GM19397 (cell line): ENCODE results near the gene BRD8.
"Not testable (repeated sequence)": the region's sequence is repeated elsewhere in the genome, so short reads cannot be mapped to it uniquely, and the experiment has no call there.

Experiments used
- ATAC-seq: cut with Tn5 transposase; IDR thresholded peaks from one replicate; pipeline ENCODE4 v1.9.1; 2021; ENCODE audit warnings: mild to moderate bottlenecking, moderate library complexity; ENCODE audit not compliant: unreplicated experiment

The BRD8 gene, protein sequence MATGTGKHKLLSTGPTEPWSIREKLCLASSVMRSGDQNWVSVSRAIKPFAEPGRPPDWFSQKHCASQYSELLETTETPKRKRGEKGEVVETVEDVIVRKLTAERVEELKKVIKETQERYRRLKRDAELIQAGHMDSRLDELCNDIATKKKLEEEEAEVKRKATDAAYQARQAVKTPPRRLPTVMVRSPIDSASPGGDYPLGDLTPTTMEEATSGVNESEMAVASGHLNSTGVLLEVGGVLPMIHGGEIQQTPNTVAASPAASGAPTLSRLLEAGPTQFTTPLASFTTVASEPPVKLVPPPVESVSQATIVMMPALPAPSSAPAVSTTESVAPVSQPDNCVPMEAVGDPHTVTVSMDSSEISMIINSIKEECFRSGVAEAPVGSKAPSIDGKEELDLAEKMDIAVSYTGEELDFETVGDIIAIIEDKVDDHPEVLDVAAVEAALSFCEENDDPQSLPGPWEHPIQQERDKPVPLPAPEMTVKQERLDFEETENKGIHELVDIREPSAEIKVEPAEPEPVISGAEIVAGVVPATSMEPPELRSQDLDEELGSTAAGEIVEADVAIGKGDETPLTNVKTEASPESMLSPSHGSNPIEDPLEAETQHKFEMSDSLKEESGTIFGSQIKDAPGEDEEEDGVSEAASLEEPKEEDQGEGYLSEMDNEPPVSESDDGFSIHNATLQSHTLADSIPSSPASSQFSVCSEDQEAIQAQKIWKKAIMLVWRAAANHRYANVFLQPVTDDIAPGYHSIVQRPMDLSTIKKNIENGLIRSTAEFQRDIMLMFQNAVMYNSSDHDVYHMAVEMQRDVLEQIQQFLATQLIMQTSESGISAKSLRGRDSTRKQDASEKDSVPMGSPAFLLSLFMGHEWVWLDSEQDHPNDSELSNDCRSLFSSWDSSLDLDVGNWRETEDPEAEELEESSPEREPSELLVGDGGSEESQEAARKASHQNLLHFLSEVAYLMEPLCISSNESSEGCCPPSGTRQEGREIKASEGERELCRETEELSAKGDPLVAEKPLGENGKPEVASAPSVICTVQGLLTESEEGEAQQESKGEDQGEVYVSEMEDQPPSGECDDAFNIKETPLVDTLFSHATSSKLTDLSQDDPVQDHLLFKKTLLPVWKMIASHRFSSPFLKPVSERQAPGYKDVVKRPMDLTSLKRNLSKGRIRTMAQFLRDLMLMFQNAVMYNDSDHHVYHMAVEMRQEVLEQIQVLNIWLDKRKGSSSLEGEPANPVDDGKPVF

DNA sequence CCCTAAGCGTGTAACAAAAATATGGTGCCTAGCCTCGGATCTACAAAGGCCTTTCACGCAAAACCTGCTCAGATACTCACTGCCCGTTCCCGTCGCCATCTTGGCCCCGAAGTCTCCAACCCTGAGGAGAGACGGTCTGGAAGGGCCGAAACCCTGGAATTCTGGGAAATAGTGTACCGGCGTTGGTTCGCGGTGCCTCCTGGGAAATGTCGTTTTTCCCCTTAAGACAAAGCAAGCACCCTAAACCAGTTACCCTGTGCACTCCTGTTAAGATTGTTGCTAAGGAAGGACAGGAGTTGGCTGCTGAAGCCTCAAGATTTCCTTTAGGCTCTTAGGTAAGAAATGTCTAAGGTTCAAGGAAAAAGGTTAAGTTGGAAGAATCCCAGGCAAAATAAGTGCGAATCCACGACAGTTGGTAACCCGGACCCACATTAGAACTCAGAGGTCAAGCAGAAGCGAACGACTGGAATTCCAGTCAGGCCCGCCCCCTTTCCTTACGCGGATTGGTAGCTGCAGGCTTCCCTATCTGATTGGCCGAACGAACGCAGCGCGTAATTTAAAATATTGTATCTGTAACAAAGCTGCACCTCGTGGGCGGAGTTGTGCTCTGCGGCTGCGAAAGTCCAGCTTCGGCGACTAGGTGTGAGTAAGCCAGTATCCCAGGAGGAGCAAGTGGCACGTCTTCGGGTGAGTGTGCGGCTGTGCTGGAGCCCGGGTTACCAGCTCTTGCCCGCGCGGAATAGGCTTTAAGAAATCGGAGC, at the start of gene BRD8, which contains the start of gene KIF20A:
Gene BRD8 (minus strand): TSS at position 115 of the 761 bp plus-strand sequence. CDS start 16 bp downstream, at position 99.
Gene KIF20A (plus strand): TSS at position 597 of the 761 bp plus-strand sequence. CDS start 569 bp downstream, outside the sequence.
- ATAC-seq, result peak; percentile 77

DNA sequence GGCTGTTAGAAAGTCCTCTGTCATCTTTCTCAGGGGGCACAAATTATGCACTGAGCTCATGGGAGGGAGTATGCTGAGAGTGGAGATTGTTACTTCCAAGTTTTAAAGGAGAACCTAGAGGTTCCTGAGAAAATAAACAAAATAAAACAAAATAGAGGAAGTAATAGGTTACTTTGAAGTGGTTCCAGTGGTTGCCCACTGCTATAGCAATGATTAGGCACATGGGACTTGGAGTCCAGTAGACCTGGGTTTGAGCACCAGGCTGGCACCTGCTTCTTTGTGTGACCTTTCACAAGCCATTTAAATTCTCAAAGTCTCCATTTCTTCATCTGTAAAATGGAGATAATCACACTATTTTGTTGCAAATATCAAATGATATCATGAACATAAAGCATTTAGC, 48.5 kb upstream of the BRD8 start:
- ATAC-seq, result no peak

DNA sequence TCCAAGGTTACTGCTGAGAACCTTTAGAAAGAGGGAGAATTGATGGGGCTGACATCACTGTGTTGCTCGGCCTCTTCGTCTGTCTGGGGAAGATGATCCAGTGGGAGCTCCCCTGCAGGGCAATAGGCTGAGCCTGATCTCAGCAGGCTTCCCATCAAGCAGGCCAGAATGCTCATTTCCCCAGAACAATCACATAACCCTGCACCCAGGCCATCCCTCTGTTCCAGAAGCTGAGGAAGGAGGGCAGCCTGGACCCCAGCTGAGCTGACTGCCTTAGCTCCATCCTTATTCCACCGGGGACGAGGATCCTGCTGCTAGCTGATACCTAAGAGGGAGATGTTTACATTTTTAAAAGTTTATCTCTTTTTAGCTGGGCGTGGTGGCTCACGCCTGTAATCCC, 46.3 kb upstream of the BRD8 start:
- ATAC-seq, result no peak

DNA sequence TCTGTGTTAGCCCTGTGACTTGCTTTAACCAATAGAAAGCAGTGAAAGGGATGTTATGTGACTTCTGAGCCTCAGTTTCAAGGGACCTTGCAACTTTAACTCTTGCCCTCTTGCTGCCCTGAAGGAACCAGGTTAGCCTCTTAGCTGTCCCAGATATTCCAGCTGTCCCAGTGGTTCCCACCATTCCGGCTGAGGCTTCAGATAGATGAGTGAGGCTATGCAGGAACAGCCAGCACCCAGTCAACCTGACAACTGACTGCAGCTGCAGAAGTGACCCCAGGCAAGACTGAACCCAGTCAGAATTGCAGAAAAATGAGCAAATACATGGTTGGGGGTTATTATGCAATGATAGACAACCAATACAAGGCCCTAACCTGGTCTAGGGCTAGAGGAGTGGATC, 45.1 kb upstream of the BRD8 start:
- ATAC-seq, result no peak

DNA sequence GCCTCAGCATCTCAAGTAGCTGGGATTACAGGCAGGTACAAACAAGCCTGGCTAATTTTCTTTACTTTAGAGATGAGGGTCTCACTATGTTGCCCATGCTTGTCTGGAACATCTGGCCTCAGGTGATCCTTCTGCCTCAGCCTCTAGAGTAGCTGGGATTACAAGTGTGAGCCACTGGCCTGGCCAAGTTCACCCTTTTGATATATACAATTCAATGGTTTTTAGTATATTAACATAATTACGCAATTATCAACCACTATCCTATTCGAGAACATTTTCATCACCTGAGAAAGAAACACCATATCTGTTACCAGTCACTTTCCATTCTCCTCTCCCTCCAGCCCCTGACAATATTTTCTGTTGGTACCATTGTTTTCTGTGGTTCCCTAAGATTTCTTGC, 38.4 kb upstream of the BRD8 start:
- ATAC-seq, result no peak

DNA sequence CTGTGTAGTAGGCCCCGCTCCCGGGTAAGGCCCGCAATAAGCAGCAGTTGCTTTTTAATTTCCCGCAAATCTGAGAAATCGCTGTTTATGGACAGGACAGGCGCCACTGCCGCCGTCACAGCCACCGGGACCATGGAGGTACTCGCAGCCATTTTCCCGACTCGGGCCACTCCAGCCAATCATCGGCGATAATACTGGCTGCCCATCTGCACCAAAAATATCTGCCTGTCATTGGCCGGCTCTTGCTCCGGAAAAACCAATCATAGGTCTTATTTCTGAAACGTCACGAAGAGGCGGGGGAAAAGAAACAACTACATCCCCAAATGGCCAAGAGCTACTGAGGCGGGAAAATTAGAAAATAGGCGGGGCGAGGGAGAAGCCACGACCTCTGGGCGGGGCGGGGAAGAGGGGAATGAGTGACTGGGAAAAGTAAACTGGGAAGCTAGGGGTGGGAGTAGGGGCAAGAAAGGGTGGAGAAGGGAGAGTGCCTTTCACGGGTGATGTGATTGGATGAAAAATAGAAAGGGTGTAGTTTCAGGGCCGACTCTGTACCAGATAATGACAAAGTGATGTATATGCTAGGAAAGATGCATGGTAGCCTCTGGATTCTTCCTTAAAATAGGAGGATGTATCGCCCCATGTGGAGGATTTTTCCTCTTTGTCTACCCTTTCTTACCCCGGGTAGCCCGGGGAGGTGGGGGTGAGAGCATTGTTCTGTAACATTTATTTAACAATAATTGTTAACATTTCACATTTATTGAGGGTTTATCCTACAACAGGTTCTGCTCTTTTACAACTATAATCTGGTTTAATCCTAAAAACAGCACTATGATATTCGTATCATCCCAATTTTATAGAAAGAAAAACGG, 35.0 kb upstream of the BRD8 start, which contains the start of gene CDC23:
Gene CDC23 (minus strand): TSS at position 163 of the 869 bp plus-strand sequence. CDS start 11 bp downstream, at position 152.
- peak; percentile 94 for ATAC-seq

DNA sequence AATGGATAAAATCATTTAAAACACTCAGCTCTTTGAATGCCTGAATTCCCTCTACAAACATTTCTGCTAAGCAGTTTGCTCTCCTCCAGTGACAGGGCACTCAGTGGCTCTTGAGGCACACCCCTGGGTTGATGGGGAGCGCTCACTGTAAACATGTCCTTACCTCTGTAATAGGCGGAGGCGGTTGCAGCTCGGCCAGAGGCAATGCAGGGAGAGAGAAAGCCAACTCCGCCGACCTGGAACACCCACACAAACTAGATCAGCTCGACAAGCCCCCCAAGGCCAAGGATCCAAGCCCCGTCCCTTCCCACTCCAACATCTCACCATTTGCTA, 34.4 kb upstream of the BRD8 start:
- ATAC-seq, result peak; percentile 10

DNA sequence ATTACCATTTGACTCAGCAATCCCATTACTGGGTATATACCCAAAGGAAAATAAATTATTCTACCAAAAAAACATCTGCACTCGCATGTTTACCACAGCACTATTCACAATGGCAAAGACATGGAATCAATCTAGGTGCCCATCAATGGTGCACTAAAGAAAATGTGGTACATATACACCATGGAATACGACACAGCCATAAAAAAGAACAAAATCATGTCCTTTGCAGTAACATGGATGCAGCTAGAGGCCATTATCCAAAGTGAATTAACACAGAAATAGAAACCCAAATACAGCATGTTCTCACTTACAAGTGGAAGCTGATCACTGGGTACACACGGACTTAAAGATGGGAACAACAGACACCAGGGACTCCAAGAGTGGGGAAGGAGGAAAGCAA, 32.6 kb upstream of the BRD8 start:
- no peak for ATAC-seq

DNA sequence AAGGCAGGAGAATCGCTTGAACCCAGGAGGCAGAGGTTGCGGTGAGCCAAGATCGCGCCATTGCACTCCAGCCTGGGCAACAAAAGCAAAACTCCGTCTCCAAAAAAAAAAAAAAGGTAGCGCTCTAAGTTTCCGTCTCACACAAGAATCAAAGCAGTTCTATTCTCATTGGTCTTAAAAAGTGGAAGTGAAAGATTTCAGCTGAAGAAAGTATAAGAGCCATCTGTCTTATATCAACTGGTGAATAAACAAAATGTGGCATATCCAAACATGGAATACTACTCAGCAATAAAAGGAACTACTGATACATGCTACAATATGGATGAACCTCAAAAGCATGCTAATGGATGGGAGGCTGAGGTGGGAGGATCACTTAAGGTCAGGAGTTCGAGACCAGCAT, 15.4 kb upstream of the BRD8 start:
- not testable (repeated sequence) for ATAC-seq

DNA sequence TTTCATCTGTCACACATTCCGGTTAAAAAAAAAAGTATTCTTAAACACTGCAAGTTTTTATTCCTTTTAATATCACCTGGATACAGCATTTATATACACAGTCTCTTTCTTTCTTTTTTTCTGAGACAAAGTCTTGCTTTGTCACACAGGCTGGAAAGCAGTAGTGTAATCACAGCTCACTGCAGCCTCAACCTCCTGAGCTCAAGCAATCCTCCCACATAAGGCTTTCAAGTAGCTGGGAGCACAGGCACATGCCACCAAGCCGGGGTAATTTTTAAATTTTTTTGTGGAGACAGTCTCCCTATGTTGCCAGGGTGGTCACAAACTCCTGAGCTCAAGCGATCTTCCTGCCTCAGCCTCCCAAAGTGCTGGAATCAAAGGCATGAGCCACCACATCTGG, 14.4 kb upstream of the BRD8 start:
- no peak for ATAC-seq

DNA sequence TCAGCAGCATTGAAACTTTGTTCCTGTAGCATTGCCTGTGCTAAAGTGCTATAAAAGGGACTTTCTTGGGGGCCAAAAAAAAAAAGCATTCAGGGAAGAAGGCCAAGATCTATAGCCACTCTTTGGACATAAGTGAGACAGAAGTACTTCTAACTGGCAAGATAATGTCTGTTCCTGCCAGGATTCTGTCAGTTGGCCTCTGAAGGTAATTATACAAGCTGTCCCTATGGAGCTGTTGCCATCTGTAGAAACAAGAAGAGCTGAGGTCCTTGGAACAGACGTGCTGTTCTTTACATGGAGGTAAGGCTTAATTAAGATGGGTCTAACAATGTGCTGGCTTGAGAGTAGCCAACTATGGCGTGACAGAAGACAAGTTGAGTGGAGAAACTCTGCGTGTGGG, 10.2 kb upstream of the BRD8 start:
- no peak for ATAC-seq

DNA sequence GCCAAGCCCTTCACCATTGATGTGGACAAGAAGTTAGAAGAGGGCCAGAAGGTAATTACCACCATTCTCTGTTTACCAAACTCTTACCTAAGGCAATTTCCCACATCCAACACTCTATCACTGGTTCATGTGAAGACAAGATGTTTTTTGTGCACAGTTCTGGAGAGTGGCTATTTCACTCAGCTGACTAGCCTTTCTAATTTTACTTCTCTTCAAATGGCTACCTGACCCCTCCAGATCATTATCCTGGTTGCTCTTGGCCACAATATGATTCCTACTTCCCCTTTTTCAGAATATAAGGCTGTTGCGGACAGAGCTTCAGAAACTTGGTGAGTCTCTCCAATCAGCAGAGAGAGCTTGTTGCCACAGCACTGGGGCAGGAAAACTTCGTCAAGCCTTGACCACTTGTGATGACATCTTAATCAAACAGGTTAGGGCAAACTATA, 7.6 kb upstream of the BRD8 start:
- ATAC-seq, result no peak

DNA sequence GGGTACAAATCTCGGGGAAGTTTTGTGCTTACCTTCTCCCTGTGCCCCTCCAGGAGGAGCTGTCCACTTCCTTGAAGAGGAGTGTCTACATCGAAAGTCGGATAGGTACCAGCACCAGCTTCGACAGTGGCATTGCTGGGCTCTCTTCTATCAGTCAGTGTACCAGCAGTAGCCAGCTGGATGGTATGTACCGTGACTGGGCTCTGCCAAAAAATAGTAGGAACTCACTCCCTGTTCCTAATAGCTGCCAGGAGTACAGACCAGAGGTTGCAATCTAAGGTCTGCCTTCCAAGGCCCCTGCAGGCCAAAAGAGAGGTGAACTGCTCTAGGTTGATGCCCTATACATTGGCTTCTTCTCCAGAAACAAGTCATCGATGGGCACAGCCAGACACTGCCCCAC, 4.4 kb upstream of the BRD8 start:
- no peak for ATAC-seq

DNA sequence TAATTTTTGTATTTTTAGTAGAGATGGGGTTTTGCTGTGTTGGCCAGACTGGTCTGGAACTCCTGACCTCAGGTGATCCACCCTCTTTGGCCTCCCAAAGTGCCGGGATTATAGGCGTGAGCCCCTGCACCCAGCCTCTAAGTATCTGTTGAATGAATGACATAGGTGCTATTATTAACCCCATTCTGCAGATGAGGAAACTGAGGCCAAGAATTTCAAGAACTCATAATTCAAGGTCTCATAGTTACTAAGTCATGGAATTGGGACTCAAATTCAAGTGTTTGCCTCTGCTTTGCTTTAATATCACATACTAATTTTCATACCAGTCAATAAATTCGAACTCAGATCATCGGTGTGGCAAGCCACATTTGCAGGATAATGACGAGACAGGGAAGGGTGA, 2.4 kb upstream of the BRD8 start:
- ATAC-seq, result no peak

DNA sequence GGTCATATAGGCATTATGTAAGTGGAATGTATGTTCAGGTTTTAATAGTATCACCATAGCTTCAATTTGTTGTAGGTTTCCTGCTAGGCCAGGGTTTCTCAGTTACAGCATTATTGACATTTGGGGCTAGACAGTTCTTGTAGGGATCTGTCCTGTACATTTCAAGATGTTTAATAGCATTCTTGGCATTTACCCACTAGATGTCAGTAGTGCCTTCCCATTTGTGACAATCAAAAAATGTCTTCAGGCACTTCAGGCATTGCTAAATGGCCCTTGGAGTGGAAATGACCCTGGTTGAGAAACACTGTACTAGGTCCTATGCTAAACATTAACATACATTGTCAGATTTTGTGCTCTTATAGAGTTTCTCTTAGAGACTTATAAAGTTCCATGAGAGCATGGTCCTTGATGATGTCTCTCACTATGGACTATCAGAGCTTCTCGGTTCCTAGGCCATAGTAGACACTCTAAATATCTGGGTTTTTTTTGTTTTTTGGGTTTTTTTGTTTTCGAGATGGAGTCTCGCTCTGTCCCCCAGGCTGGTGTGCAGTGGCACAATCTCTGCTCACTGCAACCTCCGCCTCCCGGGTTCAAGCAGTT, 1.9 kb upstream of the BRD8 start:
- ATAC-seq, result no peak

DNA sequence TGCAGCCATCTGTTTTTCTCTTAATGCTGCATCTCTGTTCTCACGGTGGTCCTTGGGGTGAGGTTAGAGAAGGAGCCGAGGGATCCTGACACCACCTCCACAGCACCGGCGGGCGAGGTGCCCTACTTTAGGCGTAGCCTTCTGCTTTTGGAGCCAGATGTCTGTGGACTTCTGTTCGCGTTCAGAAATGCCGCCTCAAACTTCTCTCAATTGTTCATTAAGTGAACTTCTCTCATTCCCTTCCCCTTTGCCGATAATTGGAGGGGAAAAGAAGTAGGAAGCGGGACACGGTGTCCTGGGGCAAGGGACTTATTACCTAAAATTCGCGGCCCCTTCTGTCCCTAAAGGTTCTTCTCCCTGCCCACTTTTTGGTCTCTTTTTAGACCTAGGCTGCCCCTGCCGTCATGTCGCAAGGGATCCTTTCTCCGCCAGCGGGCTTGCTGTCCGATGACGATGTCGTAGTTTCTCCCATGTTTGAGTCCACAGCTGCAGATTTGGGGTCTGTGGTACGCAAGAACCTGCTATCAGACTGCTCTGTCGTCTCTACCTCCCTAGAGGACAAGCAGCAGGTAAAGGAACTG, 937 bp upstream of the BRD8 start:
- ATAC-seq, result no peak

DNA sequence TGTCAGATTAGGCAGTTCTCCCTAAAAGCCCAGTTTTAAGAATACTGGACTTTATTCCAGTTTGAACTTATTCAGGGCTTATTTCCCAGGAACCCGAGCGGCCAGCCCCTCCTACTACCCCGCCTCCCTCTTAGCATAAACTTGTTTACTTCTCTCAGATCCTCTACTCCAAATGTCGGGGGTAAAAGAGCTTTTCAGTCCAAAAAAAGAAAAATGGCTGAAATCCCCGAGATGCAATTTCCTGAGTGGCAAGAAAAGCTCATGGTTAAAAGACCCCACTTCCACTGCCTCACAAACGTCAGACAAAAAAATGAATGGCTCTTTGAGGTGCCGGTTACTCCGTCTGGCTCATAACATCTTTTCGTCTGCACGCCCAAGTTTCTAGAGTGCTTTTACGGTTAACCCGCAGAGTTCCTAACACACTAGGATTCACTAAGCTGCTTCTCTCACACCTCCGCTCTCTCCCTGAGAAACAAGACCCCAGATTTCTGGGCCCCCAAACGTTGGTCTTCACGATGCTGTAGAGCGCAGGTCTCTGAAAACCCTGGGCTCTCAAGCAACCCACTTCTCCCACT, 402 bp downstream of the BRD8 start:
- ATAC-seq, result no peak

DNA sequence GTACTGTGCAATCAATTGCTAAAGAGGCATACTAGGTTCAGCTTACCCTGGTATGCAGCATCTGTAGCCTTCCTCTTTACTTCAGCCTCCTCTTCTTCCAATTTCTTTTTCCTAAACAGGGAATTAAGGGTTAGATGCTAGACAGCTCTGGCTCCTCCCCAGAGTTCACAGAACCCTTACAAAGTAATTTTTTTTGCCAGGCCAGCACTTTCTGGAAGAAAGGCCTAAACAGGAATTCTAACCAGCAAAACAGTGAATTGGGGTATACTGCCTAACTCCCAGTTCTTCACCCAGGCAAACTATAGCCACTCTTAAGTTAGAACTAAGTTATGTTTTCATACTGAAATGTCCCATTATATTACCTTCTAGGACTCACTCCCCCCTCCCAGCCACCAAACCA, 8.1 kb downstream of the BRD8 start:
- ATAC-seq, result no peak
